ENCODE measurements around the gene MAGI1. TPM values are rescaled to one million over a fixed set of nuclear protein-coding genes. Genes with fewer than 3 reads are reported as not detected.

The MAGI1 gene
- total and polyA plus RNA-seq, 2 donors (not counting 1 experiment from before 2014, with no cell fraction given), result 0.10 to 0.22 TPM

DNA sequence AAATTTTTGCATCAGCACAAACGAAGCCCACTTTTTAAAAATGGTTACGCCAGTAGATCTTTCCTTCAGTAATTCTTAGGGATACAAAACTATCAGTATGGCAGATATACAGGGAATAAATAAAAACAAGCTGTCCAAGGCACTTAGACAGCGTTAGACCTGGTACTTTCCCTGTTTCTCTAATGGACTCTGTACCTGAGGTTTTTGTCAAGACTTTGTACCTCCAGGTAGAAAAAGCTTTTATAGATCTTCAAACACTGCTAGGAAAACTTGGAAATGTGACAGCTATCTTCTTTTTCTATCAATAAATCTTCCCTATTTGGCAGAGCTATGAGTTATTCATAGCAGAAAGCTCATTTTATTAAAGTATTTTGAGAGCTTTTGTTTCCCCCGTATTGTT, 477.8 kb downstream of the MAGI1 start:
- intact Hi-C loops (cut with micrococcal nuclease), result no loop called here
- Histone ChIP-seq H3K4me2 (replicated peaks; ENCODE audit: low read depth, low read length, poor library complexity, severe bottlenecking) (no peak overlapping the region), H3K4me3 (ENCODE audit: control extremely low read depth in 1 of 5, extremely low read depth in 1 of 5, insufficient read depth in 1 of 5, low read depth in 2 of 5, low read length in 4 of 5) (no peak overlapping the region), H3K9ac (ENCODE audit: low read length) (no peak overlapping the region), H4K20me1 (ENCODE audit: control insufficient read depth, insufficient read depth, low read length, poor library complexity, severe bottlenecking) (no peaks in the 10 kb centered on the region), H2AFZ (ENCODE audit: insufficient read depth, low read depth, low read length, poor library complexity, severe bottlenecking) (no peak overlapping the region), H3K4me1 (ENCODE audit: control insufficient read depth in 2 of 2, insufficient read depth in 2 of 2, low read length in 2 of 2) (no peaks in the 10 kb centered on the region), H3K9me3 (ENCODE audit: control extremely low read depth in 1 of 3, control insufficient read depth in 2 of 3, insufficient read depth in 1 of 3, low read length in 2 of 3) (peaks cover 0 to 4% (median 0%) of the 10 kb centered on the region in 3 donors), H3K27ac (ENCODE audit: low read length in 2 of 2) (no peak overlapping the region), H3K79me2 (ENCODE audit: control insufficient read depth, insufficient read depth, low read length) (no peaks in the 10 kb centered on the region), H3K27me3 (replicated peaks in 1 of 4; ENCODE audit: control extremely low read depth in 1 of 4, control insufficient read depth in 3 of 4, insufficient read depth in 4 of 4, low read length in 3 of 4) (no peaks in the 10 kb centered on the region), H3K36me3 (replicated peaks in 1 of 2; ENCODE audit: control extremely low read depth in 1 of 2, control insufficient read depth in 1 of 2, extremely low read depth in 1 of 2, insufficient read depth in 2 of 2, low read length in 1 of 2) (no peaks in the 10 kb centered on the region)
- TF ChIP-seq EZH2 (IDR thresholded peaks at IDR 0.05; ENCODE audit: borderline replicate concordance, insufficient read depth, low read depth, low read length, poor library complexity, severe bottlenecking), result no peak
- TF ChIP-seq, protein P1, sequence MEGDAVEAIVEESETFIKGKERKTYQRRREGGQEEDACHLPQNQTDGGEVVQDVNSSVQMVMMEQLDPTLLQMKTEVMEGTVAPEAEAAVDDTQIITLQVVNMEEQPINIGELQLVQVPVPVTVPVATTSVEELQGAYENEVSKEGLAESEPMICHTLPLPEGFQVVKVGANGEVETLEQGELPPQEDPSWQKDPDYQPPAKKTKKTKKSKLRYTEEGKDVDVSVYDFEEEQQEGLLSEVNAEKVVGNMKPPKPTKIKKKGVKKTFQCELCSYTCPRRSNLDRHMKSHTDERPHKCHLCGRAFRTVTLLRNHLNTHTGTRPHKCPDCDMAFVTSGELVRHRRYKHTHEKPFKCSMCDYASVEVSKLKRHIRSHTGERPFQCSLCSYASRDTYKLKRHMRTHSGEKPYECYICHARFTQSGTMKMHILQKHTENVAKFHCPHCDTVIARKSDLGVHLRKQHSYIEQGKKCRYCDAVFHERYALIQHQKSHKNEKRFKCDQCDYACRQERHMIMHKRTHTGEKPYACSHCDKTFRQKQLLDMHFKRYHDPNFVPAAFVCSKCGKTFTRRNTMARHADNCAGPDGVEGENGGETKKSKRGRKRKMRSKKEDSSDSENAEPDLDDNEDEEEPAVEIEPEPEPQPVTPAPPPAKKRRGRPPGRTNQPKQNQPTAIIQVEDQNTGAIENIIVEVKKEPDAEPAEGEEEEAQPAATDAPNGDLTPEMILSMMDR (IDR thresholded peaks at IDR 0.05), result no peak
- H3K4me1 Mint-ChIP-seq, result no peaks in the 10 kb centered on the region
- H3K27me3 Mint-ChIP-seq, result no peaks in the 10 kb centered on the region
- no peak for DNase-seq
- no peaks in the 10 kb centered on the region for H3K9me3 Mint-ChIP-seq (ENCODE audit: insufficient read depth)
- H3K4me3 Mint-ChIP-seq, result no peak overlapping the region
- no peak overlapping the region for H3K27ac Mint-ChIP-seq
- CTCF ChIA-PET, result no interaction called here
- no CpG with 5 or more reads among the region's 4 CpGs for WGBS (ENCODE audit: insufficient coverage)
- ATAC-seq (ENCODE audit: low read depth), result no peak
- POLR2A ChIA-PET, result no interaction called here

DNA sequence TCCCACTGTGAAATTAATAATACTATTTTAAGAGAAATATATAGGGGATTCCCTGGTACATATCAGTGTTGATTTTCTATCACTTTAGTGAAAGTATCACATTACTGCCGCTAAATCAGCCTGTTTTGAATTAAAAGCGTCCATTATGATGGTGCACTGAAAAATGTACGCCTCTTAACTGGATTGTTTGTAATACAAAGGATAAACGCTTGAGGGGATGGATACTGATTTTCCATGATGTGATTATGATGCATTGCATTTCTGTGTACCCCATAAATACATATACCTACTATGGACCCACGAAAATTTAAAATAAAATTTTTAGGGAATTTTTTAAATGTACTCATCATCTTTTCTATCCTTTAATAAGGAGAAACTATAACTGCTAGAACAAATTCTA, 478.6 kb downstream of the MAGI1 start:
- Histone ChIP-seq H3K9ac (ENCODE audit: low read length) (no peak overlapping the region), H3K36me3 (replicated peaks in 1 of 2; ENCODE audit: control extremely low read depth in 1 of 2, control insufficient read depth in 1 of 2, extremely low read depth in 1 of 2, insufficient read depth in 2 of 2, low read length in 1 of 2) (no peaks in the 10 kb centered on the region), H3K79me2 (ENCODE audit: control insufficient read depth, insufficient read depth, low read length) (no peaks in the 10 kb centered on the region), H3K27ac (ENCODE audit: low read length in 2 of 2) (no peak overlapping the region), H3K9me3 (ENCODE audit: control extremely low read depth in 1 of 3, control insufficient read depth in 2 of 3, insufficient read depth in 1 of 3, low read length in 2 of 3) (peaks cover 0 to 4% (median 0%) of the 10 kb centered on the region in 3 donors), H2AFZ (ENCODE audit: insufficient read depth, low read depth, low read length, poor library complexity, severe bottlenecking) (no peak overlapping the region), H3K4me2 (replicated peaks; ENCODE audit: low read depth, low read length, poor library complexity, severe bottlenecking) (no peak overlapping the region), H4K20me1 (ENCODE audit: control insufficient read depth, insufficient read depth, low read length, poor library complexity, severe bottlenecking) (no peaks in the 10 kb centered on the region), H3K27me3 (replicated peaks in 1 of 4; ENCODE audit: control extremely low read depth in 1 of 4, control insufficient read depth in 3 of 4, insufficient read depth in 4 of 4, low read length in 3 of 4) (no peaks in the 10 kb centered on the region), H3K4me1 (ENCODE audit: control insufficient read depth in 2 of 2, insufficient read depth in 2 of 2, low read length in 2 of 2) (no peaks in the 10 kb centered on the region), H3K4me3 (ENCODE audit: control extremely low read depth in 1 of 5, extremely low read depth in 1 of 5, insufficient read depth in 1 of 5, low read depth in 2 of 5, low read length in 4 of 5) (no peak overlapping the region)
- intact Hi-C loops (cut with micrococcal nuclease), result no loop called here
- peaks cover 2% of the 10 kb centered on the region for H3K9me3 Mint-ChIP-seq (ENCODE audit: insufficient read depth)
- no peaks in the 10 kb centered on the region for H3K27me3 Mint-ChIP-seq
- ChIA-PET CTCF (no interaction called here), POLR2A (no interaction called here)
- TF ChIP-seq, protein P1 (IDR thresholded peaks at IDR 0.05), result no peak
- TF ChIP-seq EZH2 (IDR thresholded peaks at IDR 0.05; ENCODE audit: borderline replicate concordance, insufficient read depth, low read depth, low read length, poor library complexity, severe bottlenecking), result no peak
- ATAC-seq (ENCODE audit: low read depth) (no peak), DNase-seq (no peak)
- H3K4me3 Mint-ChIP-seq, result no peak overlapping the region
- no CpG with 5 or more reads among the region's 5 CpGs for WGBS (ENCODE audit: insufficient coverage)
- H3K27ac Mint-ChIP-seq, result no peak overlapping the region
- no peaks in the 10 kb centered on the region for H3K4me1 Mint-ChIP-seq
